ENCODE results near the gene DMRT2. TPM values are rescaled to one million over a fixed set of nuclear protein-coding genes. Genes with fewer than 3 reads are reported as not detected.

DMRT2 gene
- total RNA-seq, 1 experiment from 2014 or later = not detected

DNA sequence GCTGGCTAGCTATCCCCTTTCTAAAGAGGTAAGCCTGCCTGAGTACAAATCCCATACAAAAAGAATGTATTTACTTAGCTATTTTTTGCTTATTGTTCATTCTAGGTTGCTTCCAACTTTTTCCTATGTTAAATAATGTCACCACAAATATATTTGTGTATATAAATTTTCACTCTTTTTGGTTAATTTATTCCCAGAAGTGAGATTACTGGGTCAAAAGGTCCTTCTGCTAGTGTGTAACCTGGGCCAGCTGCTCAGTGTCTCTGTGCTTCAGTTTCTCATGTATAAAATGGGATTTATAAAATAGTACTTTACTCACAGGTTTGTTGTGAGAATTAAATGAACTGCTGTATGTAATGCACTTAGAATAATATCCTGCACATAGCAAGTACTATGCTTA is 23.9 kb upstream of the DMRT2 start:
- H3K23me2 ChIP-seq (ENCODE audit: insufficient read length, low read depth, low read length, poor library complexity, severe bottlenecking) = no peaks in the 10 kb centered on the region
- no peak overlapping the region for H3K27ac ChIP-seq (ENCODE audit: insufficient read length, low read depth, low read length)
- peaks cover 4% of the 10 kb centered on the region for H3K9me3 ChIP-seq (ENCODE audit: control insufficient read depth, low read depth, low read length)
- no peaks in the 10 kb centered on the region for H3K79me1 ChIP-seq (ENCODE audit: insufficient read depth, low read depth, low read length, poor library complexity, severe bottlenecking)
- H3K56ac ChIP-seq (ENCODE audit: insufficient read length, low read depth, low read length) = no peak overlapping the region
- H4K91ac ChIP-seq (ENCODE audit: insufficient read length, low read depth, low read length) = no peak overlapping the region
- H4K8ac ChIP-seq (replicated peaks; ENCODE audit: insufficient read length, low read depth, low read length) = no peak overlapping the region
- no peak overlapping the region for H2BK20ac ChIP-seq (ENCODE audit: low read depth, low read length, poor library complexity, severe bottlenecking)
- no peak overlapping the region for H3K4me2 ChIP-seq (ENCODE audit: insufficient read depth, insufficient read length, low read length)
- H3K4me1 ChIP-seq (ENCODE audit: insufficient read depth, low read length) = no peaks in the 10 kb centered on the region
- no peak overlapping the region for H2BK15ac ChIP-seq (ENCODE audit: low read depth, low read length)
- no peak overlapping the region for H3K4me3 Mint-ChIP-seq
- H2AFZ ChIP-seq (ENCODE audit: low read length) = no peak overlapping the region
- H3T11ph ChIP-seq (ENCODE audit: low read length) = no peak overlapping the region
- H2AK5ac ChIP-seq (ENCODE audit: insufficient read length, low read length) = no peak overlapping the region
- no peak overlapping the region for H3K14ac ChIP-seq (ENCODE audit: insufficient read depth, low read length)
- H3K23ac ChIP-seq (ENCODE audit: insufficient read length, low read depth, low read length) = no peak overlapping the region
- no peak overlapping the region for H4K5ac ChIP-seq (ENCODE audit: insufficient read length, low read depth, low read length)
- peaks cover 5 to 10% of the 10 kb centered on the region in 2 experiments for H3K4me1 Mint-ChIP-seq
- H3K4ac ChIP-seq (ENCODE audit: low read depth, low read length) = no peak overlapping the region
- H3K27me3 Mint-ChIP-seq (ENCODE audit: low read depth) = peaks cover 45% of the 10 kb centered on the region
- H3K18ac ChIP-seq (ENCODE audit: insufficient read length, low read depth, low read length) = no peak overlapping the region
- H3K79me2 ChIP-seq (ENCODE audit: insufficient read depth, low read length) = no peaks in the 10 kb centered on the region
- no peak overlapping the region for H2BK5ac ChIP-seq (ENCODE audit: insufficient read length, low read length)
- no peak overlapping the region for H2BK12ac ChIP-seq (ENCODE audit: insufficient read length, low read depth, low read length)
- H3K27ac Mint-ChIP-seq = no peak overlapping the region
- H4K20me1 ChIP-seq (ENCODE audit: control insufficient read depth, insufficient read depth, insufficient read length) = no peaks in the 10 kb centered on the region
- H3K27me3 ChIP-seq (ENCODE audit: insufficient read depth, low read length) = no peaks in the 10 kb centered on the region
- peaks cover 0 to 2% (median 0%) of the 10 kb centered on the region in 3 experiments; a peak in 1 of 7 replicates for H3K36me3 Mint-ChIP-seq (ENCODE audit: insufficient read depth in 1 of 3, low read depth in 3 of 3)
- H3K9me3 Mint-ChIP-seq = peaks cover 10 to 13% of the 10 kb centered on the region in 2 experiments; a peak in 4 of 5 replicates
- no peak overlapping the region for H3K9ac ChIP-seq (ENCODE audit: extremely low read depth, insufficient read length, low read length)
- H2BK120ac ChIP-seq (ENCODE audit: low read depth, low read length, poor library complexity, severe bottlenecking) = no peak overlapping the region
- DNase-seq = no peak
- no peak for TF ChIP-seq CTCF (conservative IDR thresholded peaks at IDR 0.05)
